ENCODE results near the gene PDLIM4. TPM values are rescaled to one million over a fixed set of nuclear protein-coding genes. Genes with fewer than 3 reads are reported as not detected.
A peak's percentile ranks its signal among the peaks of the same experiment; 100 is the strongest.

Gene PDLIM4
- total and polyA plus RNA-seq, 8 donors: 0.83 to 10.7 (median 2.7) TPM

DNA sequence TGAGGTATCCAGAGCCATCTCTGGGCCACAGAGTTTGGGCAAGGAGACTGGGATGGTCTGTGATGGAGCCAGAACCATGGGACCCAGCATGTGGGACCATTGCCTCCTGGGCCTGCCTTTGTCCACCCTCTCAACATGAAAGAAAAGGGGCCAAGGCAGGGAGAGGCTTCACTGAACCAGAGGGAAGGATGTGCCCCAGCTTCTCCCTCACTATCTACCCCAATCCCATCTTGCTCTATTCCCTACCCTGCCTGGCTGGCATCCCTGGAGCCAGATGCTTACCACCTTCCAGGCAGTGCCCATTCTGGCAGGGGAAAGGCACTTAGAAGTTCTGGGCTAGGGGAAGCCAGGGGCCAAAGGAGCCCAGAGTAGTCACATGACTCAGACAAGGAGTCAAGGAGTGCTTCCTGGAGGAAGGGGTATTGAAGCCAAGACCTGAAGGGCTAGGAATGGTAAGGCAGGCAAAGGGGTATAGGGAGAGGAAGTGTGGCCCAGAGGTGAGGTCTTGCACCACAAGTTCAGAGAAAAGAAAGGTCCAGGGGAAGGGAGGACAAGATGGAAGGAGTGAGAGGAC is 9.8 kb downstream of the PDLIM4 start:
- intact Hi-C loops (cut with DNase I): no loop called here
- Histone ChIP-seq H3K36me3 (no peaks in the 10 kb centered on the region), H3K4me1 (peaks cover 0 to 2% (median 0%) of the 10 kb centered on the region in 3 donors), H3K27ac (peak overlapping the region in 1 of 4 donors; percentile 5), H3K4me3 (no peak overlapping the region), H3K27me3 (no peaks in the 10 kb centered on the region), H3K9me3 (no peaks in the 10 kb centered on the region)
- DNase-seq (no peak), FAIRE-seq (no peak), ATAC-seq (no peak)
- TF ChIP-seq, protein P1, sequence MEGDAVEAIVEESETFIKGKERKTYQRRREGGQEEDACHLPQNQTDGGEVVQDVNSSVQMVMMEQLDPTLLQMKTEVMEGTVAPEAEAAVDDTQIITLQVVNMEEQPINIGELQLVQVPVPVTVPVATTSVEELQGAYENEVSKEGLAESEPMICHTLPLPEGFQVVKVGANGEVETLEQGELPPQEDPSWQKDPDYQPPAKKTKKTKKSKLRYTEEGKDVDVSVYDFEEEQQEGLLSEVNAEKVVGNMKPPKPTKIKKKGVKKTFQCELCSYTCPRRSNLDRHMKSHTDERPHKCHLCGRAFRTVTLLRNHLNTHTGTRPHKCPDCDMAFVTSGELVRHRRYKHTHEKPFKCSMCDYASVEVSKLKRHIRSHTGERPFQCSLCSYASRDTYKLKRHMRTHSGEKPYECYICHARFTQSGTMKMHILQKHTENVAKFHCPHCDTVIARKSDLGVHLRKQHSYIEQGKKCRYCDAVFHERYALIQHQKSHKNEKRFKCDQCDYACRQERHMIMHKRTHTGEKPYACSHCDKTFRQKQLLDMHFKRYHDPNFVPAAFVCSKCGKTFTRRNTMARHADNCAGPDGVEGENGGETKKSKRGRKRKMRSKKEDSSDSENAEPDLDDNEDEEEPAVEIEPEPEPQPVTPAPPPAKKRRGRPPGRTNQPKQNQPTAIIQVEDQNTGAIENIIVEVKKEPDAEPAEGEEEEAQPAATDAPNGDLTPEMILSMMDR (IDR thresholded peaks at IDR 0.05): no peak

DNA sequence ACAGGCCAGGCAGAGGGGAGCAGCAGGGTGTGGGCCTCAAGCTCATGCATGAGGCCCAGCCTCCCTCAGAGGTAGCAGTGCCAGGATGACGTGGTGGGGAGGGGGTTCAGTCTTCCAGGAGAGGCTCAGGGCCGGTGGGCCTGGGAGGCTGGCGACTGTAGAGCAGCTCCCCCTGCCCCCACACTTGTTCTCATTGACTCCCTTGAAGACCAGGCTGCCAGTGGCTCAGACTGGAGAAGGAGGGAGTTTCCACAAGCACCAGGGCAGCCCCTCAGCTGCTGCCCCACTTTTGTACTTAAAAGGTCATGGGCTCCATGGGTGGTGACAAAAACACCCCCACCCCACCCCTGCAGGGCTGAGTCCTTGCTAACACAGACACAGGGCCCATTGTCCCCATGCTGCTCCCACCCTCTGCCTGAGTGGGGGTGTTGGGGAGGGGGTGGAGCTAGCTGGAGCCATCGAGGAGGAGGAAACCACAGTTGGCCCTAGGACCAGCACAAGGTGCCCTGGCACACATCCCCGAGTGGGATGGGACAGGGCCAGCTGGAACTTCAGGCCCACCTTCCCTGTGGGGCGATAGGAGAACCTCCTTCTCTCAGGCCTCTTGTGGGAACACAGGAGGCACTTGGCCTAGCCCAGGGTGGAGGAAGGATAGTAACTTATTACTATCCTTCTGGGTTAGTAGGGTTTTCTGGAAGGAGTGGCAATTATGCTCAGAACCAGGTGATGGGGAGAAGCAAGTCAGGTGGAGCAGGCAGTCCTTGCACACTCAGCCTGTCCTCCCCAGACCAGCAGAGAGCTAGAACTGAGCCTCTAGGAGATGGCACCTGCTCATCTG is 10.7 kb downstream of the PDLIM4 start:
- ATAC-seq (no peak), DNase-seq (no peak), FAIRE-seq (no peak)
- intact Hi-C loops (cut with DNase I): no loop called here
- no peaks in the 10 kb centered on the region for H3K36me3 ChIP-seq
- TF ChIP-seq, protein P1 (IDR thresholded peaks at IDR 0.05): no peak
- no peak overlapping the region for H3K4me3 ChIP-seq
- 57 to 65% methylated on average over 6 of the region's 6 CpGs for WGBS, 2 donors
- H3K27ac ChIP-seq: peak overlapping the region in 1 of 4 donors; percentile 5
- H3K4me1 ChIP-seq: peaks cover 0 to 2% (median under 1%) of the 10 kb centered on the region in 3 donors
- no peaks in the 10 kb centered on the region for H3K9me3 ChIP-seq
- no peaks in the 10 kb centered on the region for H3K27me3 ChIP-seq

DNA sequence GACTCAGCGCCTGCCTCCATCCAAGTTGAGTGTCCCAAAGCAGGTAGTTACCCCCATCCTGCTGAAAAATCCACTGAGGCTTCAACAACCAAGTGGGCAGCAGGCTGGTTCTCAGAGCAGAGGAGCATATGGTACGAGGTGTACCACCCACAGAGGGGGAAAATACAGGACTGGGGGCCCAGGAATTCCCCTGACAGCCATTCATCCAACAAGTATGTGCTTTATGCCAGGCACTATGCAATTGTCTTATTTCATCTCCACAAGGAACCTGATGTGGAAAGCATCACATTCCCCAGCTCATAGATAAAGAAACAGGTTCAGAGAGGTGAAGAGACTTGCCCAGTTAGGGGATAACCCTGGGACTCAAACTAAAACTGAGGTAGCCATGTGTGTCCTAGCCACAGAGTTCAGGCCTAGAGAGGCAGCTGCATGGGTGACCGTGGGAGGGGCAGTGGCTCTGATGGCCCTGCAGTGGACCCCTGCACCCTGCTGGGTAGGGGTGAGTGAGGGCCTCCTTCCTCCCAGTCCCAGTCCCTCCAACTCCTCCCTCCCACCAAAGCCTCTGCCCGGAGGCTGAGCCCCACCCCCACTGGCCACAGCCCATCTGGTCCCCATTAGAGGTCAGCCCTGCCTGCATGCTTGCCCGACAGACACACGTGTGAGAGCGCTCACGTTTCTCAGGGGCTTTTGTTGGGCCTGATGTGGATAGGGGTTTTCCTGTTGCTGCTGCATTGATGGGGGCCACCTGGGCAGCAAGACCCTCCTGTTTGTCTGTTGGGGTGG is 11.5 kb downstream of the PDLIM4 start:
- peaks cover 0 to 3% (median 2%) of the 10 kb centered on the region in 3 donors for H3K4me1 ChIP-seq
- peak in 1 of 6 donors; percentile 14 for DNase-seq
- 77 to 80% methylated on average over 8 of the region's 8 CpGs for WGBS, 2 donors

GRCh38 chr5:132269635-132270334 is 12.3 kb downstream of the PDLIM4 start:
- FAIRE-seq (no peak), DNase-seq (peak in 1 of 6 donors; percentile 11), ATAC-seq (no peak)
- WGBS, 2 donors: 89 to 90% methylated on average over 3 of the region's 3 CpGs
- Histone ChIP-seq H3K4me3 (no peak overlapping the region), H3K4me1 (peaks cover 0 to 3% (median 2%) of the 10 kb centered on the region in 3 donors), H3K27ac (no peak overlapping the region), H3K9me3 (no peaks in the 10 kb centered on the region), H3K27me3 (no peaks in the 10 kb centered on the region), H3K36me3 (no peaks in the 10 kb centered on the region)
- TF ChIP-seq, protein P1 (IDR thresholded peaks at IDR 0.05): no peak
- intact Hi-C loops (cut with DNase I): no loop called here

More for the DNA sequence above, 11.5 kb downstream of the PDLIM4 start:
- ATAC-seq (no peak), FAIRE-seq (no peak)
- no peaks in the 10 kb centered on the region for H3K9me3 ChIP-seq
- intact Hi-C loops (cut with DNase I): no loop called here
- TF ChIP-seq, protein P1 (IDR thresholded peaks at IDR 0.05): no peak
- H3K27ac ChIP-seq: no peak overlapping the region
- no peaks in the 10 kb centered on the region for H3K27me3 ChIP-seq
- no peak overlapping the region for H3K4me3 ChIP-seq
- H3K36me3 ChIP-seq: no peaks in the 10 kb centered on the region

Measured in pancreas (tissue), 10 donors.